Measurements from ENCODE around the gene HYCC1. TPM values are rescaled to one million over a fixed set of nuclear protein-coding genes. Genes with fewer than 3 reads are reported as not detected.

The HYCC1 gene
- total RNA-seq, 1 experiment from 2014 or later: 23.5 TPM

GRCh38 chr7:23011222-23011924, 2.6 kb downstream of the HYCC1 start:
- Histone ChIP-seq H3K36me3 (ENCODE audit: control insufficient read depth in 1 of 2, insufficient read depth in 2 of 2, low read length in 2 of 2) (no peaks in the 10 kb centered on the region), H3K4me2 (ENCODE audit: low read length) (no peak overlapping the region), H3K4me3 (replicated peaks in 1 of 2; ENCODE audit: low read depth in 1 of 2, low read length in 2 of 2) (no peak overlapping the region), H2AFZ (ENCODE audit: low read depth, low read length, poor library complexity, severe bottlenecking) (no peak overlapping the region), H3K9me3 (ENCODE audit: control insufficient read depth in 1 of 2, insufficient read depth in 1 of 2, low read depth in 1 of 2, low read length in 2 of 2) (no peaks in the 10 kb centered on the region), H3K27ac (ENCODE audit: low read depth, low read length) (no peak overlapping the region), H3K9me2 (ENCODE audit: insufficient read depth) (no peaks in the 10 kb centered on the region), H4K20me1 (ENCODE audit: insufficient read depth) (no peaks in the 10 kb centered on the region), H3K27me3 (ENCODE audit: insufficient read depth, low read length) (no peaks in the 10 kb centered on the region), H3K79me2 (ENCODE audit: insufficient read depth, low read length) (peaks cover 55% of the 10 kb centered on the region), H3K4me1 (ENCODE audit: control insufficient read depth in 1 of 2, insufficient read depth in 2 of 2, low read length in 2 of 2) (peaks cover 6 to 19% of the 10 kb centered on the region in 2 experiments; a peak in 3 of 4 replicates), H3K9ac (ENCODE audit: low read length) (no peak overlapping the region)
- TF ChIP-seq, protein P1, sequence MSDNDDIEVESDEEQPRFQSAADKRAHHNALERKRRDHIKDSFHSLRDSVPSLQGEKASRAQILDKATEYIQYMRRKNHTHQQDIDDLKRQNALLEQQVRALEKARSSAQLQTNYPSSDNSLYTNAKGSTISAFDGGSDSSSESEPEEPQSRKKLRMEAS (IDR thresholded peaks at IDR 0.05): no peak
- no peak for TF ChIP-seq SIN3A (IDR thresholded peaks at IDR 0.05; ENCODE audit: low read depth)
- TF ChIP-seq EZH2 (IDR thresholded peaks at IDR 0.05): no peak
- no peak for TF ChIP-seq TCF7L2 (IDR thresholded peaks at IDR 0.05; ENCODE audit: borderline replicate concordance, extremely low read depth, insufficient read depth, insufficient read length)
- no peak for TF ChIP-seq EZH2phosphoT487 (IDR thresholded peaks at IDR 0.05; ENCODE audit: borderline replicate concordance)
- TF ChIP-seq ZBTB33 (IDR thresholded peaks at IDR 0.05; ENCODE audit: extremely low read depth, insufficient replicate concordance, low read length): no peak
- TF ChIP-seq EGR1 (IDR thresholded peaks at IDR 0.05; ENCODE audit: low read depth): no peak
- no peak for TF ChIP-seq ELF1 (IDR thresholded peaks at IDR 0.05; ENCODE audit: borderline replicate concordance, low read depth)
- TF ChIP-seq CEBPB (IDR thresholded peaks at IDR 0.05; ENCODE audit: low read depth): no peak
- TF ChIP-seq ZFX (IDR thresholded peaks at IDR 0.05): no peak
- TF ChIP-seq CBX3 (IDR thresholded peaks at IDR 0.05; ENCODE audit: low read depth): no peak
- no peak for TF ChIP-seq FOSL1 (IDR thresholded peaks at IDR 0.05; ENCODE audit: low read depth)
- TF ChIP-seq SRF (IDR thresholded peaks at IDR 0.05; ENCODE audit: low read depth): no peak
- TF ChIP-seq, protein P2, sequence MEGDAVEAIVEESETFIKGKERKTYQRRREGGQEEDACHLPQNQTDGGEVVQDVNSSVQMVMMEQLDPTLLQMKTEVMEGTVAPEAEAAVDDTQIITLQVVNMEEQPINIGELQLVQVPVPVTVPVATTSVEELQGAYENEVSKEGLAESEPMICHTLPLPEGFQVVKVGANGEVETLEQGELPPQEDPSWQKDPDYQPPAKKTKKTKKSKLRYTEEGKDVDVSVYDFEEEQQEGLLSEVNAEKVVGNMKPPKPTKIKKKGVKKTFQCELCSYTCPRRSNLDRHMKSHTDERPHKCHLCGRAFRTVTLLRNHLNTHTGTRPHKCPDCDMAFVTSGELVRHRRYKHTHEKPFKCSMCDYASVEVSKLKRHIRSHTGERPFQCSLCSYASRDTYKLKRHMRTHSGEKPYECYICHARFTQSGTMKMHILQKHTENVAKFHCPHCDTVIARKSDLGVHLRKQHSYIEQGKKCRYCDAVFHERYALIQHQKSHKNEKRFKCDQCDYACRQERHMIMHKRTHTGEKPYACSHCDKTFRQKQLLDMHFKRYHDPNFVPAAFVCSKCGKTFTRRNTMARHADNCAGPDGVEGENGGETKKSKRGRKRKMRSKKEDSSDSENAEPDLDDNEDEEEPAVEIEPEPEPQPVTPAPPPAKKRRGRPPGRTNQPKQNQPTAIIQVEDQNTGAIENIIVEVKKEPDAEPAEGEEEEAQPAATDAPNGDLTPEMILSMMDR (IDR thresholded peaks at IDR 0.05 in 2 of 3, conservative IDR thresholded peaks at IDR 0.05 in 1 of 3; ENCODE audit: borderline replicate concordance in 1 of 3, insufficient read depth in 1 of 3, low read depth in 2 of 3, low read length in 2 of 3): no peak
- no peak for TF ChIP-seq RAD21 (IDR thresholded peaks at IDR 0.05; ENCODE audit: low read depth)
- no peak for TF ChIP-seq POLR2A (IDR thresholded peaks at IDR 0.05; ENCODE audit: borderline replicate concordance, extremely low read depth, insufficient read depth, insufficient read length)
- no peak for TF ChIP-seq YY1 (IDR thresholded peaks at IDR 0.05; ENCODE audit: extremely low read depth, insufficient replicate concordance, low read depth, low read length)
- no peak for TF ChIP-seq SP1 (IDR thresholded peaks at IDR 0.05; ENCODE audit: low read depth)
- DNase-seq (ENCODE audit: low read depth, low spot score): no peak
- ChIA-PET RAD21 (ENCODE audit: low non-redundant PET in 1 of 2, low total read pairs in 2 of 2, uncharacterized antibody in 2 of 2, unreplicated experiment in 2 of 2) (no interaction called here), POLR2A (no interaction called here), CTCF (no interaction called here)
- intact Hi-C loops (cut with micrococcal nuclease): loop anchor here (5.0 kb wide), 1 partner anchor 149 kb away; no protein-coding TSS in a partner anchor
- ATAC-seq: no peak
- BruUV-seq (replicated peaks): no TSS peak
